ENCODE data around the gene HYPK. TPM values are rescaled to one million over a fixed set of nuclear protein-coding genes. Genes with fewer than 3 reads are reported as not detected.
A peak's percentile ranks its signal among the peaks of the same experiment; 100 is the strongest.

Gene HYPK
- total RNA-seq, 2 experiments from 2014 or later: 14.0 to 16.4 TPM

DNA sequence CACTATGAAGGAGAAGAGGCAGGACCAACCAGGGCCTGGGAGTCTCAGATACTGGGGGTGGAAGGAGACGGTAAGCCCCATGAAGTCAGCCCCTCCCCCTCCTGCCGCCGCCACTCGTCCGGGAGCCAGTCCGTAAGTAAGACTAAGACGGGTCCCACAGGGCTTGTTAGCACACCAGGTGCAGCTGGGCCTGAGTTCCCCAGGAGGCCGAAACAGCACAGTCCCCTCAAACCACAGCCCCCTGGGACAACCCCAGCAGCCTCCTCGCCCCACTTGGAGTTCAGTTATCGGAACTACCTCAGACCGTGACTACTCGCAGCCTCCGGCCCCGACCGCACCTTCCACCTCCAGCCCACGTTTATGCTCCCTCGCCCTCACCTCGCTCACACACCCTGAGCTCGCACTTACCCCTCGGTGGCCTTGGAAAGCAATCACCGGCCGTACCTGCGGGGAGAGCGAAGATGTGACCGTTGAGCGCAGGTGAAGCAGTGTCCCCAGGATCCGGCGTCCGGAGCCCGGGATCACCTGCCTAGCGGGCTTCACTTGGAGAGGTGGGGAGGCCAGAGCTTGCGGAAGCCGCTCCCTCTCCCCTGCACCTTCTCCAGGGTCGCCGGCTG is 24.2 kb upstream of the HYPK start:
- H3K9me3 Mint-ChIP-seq (ENCODE audit: low read depth): no peaks in the 10 kb centered on the region
- POLR2A ChIA-PET: interaction anchor here (0.5 to 1.7 kb wide), 11 partner anchors 15 to 1804 kb away, joined by 3 to 8 read pairs (median 4); partner anchors contain the start of genes EHD4, HYPK, MFAP1 and SERF2
- H3K4me1 Mint-ChIP-seq: peaks cover 19% of the 10 kb centered on the region
- H3K36me3 Mint-ChIP-seq (ENCODE audit: low read depth): peaks cover 19% of the 10 kb centered on the region
- ATAC-seq: peak; percentile 14
- H3K4me3 Mint-ChIP-seq: peak overlapping the region; percentile 78
- no peaks in the 10 kb centered on the region for H3K27me3 Mint-ChIP-seq
- DNase-seq: peak; percentile 58
- H3K27ac Mint-ChIP-seq: peak overlapping the region; percentile 92
- intact Hi-C loops (cut with DNase I, micrococcal nuclease): loop anchor here in 1 of 2 experiments (2.0 to 10.0 kb wide), 2 partner anchors 29 to 261 kb away; partner anchors contain the start of genes MAP1A and PDIA3
- CTCF ChIA-PET: interaction anchor here (0.8 to 1.9 kb wide), 11 partner anchors 10 to 52 kb away, joined by 3 to 11 read pairs (median 6); partner anchors contain the start of genes HYPK, MFAP1, SERF2 and SERINC4

DNA sequence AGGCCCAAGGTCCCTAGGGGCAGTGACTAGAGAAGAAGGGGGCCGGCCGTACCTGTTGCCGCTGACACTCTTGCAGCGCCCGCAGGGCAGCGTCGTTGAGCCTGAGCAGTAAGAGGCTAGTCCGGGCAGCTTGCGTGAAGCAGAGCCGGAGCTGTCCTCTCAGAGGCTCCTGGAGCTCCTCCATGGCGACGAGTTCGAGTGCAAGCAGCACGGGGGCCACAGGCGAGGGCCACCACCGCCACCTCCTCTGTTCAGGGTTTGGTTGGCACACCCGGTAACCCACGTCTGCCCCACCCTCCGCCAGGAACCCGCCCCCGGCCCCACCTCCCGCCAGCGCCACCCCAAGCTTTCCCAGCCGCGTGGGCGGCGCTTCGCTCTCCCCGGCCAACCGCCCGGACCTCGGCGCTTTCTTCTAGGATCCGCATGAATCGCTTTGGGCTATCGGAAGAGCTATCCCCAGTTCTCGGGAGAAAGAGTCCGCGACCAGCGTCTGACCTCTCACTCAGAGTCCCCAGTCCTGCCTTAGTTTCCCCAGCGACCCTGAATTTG is 23.6 kb upstream of the HYPK start, which contains the start of gene ELL3:
ELL3 (minus strand) TSS at position 249 of the 549 bp plus-strand sequence; CDS start at position 184, 65 bp downstream.
- peaks cover 15% of the 10 kb centered on the region for H3K36me3 Mint-ChIP-seq (ENCODE audit: low read depth)
- ATAC-seq: peak; percentile 68
- peaks cover 19% of the 10 kb centered on the region for H3K4me1 Mint-ChIP-seq
- no peaks in the 10 kb centered on the region for H3K27me3 Mint-ChIP-seq
- H3K4me3 Mint-ChIP-seq: peak within 1 kb of the TSS; percentile 78
- CTCF ChIA-PET: interaction anchor here (0.5 to 1.9 kb wide), 16 partner anchors 8 to 204 kb away, joined by 3 to 11 read pairs (median 4); partner anchors contain the start of genes HYPK, MFAP1, SERF2 and SERINC4
- no peaks in the 10 kb centered on the region for H3K9me3 Mint-ChIP-seq (ENCODE audit: low read depth)
- POLR2A ChIA-PET: interaction anchor here (0.5 to 1.7 kb wide), 16 partner anchors 14 to 1804 kb away, joined by 3 to 8 read pairs (median 3); partner anchors contain the start of genes EHD4, HYPK, MFAP1 and SERF2
- H3K27ac Mint-ChIP-seq: peak within 1 kb of the TSS; percentile 92
- intact Hi-C loops (cut with DNase I, micrococcal nuclease): loop anchor here (1.0 to 10.0 kb wide), 9 partner anchors 16 to 591 kb away; partner anchors contain the start of genes PDIA3 (in 2 of the 2), SERF2 (in 2 of the 2), CCNDBP1 (in 1 of the 2) and MAP1A (in 1 of the 2)
- DNase-seq: peak; percentile 89

DNA sequence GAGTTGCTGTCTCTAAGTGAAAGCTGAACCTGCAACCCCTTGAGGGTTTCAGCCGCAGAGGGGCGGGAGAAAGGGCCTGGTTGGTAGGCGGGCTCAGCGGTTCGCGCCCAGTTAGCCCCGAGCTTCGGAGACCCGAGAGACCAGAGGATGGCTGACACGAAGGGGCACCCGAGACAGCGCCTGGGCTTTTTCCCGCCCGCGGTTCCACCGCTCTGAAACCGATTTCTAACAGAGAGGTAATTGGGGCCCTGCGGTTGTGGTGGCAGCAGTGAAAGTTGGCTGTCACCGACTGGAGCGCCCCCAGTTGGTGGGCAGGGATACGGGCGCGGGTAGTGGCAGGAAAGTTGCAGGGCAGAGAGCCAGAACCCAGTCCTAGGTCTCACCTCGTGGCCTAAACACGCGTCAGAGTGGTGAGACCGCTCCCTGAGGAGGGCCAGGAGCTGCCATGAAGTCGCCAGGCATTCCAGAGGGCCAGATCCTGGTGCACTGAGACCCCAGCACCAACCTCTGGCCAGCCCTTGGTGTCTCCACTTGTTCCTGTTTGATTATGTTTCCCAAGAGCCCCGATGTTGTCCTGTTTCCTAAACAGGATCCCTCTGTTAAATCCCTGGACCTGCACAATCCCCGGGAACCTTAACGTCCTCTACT is 23.0 kb upstream of the HYPK start:
- no peaks in the 10 kb centered on the region for H3K27me3 Mint-ChIP-seq
- DNase-seq (peak; percentile 94), ATAC-seq (peak; percentile 84)
- peaks cover 19% of the 10 kb centered on the region for H3K4me1 Mint-ChIP-seq
- CTCF ChIA-PET: interaction anchor here (0.5 to 1.9 kb wide), 16 partner anchors 8 to 203 kb away, joined by 3 to 11 read pairs (median 4); partner anchors contain the start of genes HYPK, MFAP1, SERF2 and SERINC4
- intact Hi-C loops (cut with DNase I, micrococcal nuclease): loop anchor here (1.0 to 10.0 kb wide), 9 partner anchors 15 to 592 kb away; partner anchors contain the start of genes PDIA3 (in 2 of the 2), SERF2 (in 2 of the 2), CCNDBP1 (in 1 of the 2) and MAP1A (in 1 of the 2)
- POLR2A ChIA-PET: interaction anchor here (0.6 to 1.7 kb wide), 12 partner anchors 15 to 133 kb away, joined by 3 to 8 read pairs (median 4); partner anchors contain the start of genes HYPK, MFAP1, SERF2 and SERINC4
- peak overlapping the region; percentile 92 for H3K27ac Mint-ChIP-seq
- no peaks in the 10 kb centered on the region for H3K9me3 Mint-ChIP-seq (ENCODE audit: low read depth)
- H3K4me3 Mint-ChIP-seq: peak overlapping the region; percentile 78
- H3K36me3 Mint-ChIP-seq (ENCODE audit: low read depth): peaks cover 9% of the 10 kb centered on the region

DNA sequence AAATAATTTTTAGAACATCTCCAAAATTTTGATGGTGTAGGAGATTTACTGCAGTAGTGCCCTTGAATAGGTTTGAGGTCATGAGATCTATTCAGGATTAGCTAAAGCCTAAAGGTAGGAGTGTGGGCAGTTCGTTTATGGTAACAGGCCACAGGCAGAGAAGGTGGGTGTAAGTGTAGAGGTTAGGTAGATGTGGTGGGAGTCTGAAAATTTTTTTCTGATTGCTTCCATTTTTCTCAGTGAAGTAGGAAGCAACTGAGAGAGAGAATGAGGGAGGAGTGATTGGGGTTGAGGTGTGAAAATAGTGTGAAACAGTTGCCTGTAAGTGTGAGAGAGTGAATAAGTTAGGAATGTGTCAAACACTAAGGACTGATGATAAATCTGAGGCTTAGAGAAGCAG is 21.4 kb upstream of the HYPK start:
- no peak for ATAC-seq
- intact Hi-C loops (cut with DNase I, micrococcal nuclease): loop anchor here in 1 of 2 experiments (10.0 kb wide), 1 partner anchor 264 kb away; the partner anchor contains the start of gene MAP1A
- H3K27ac Mint-ChIP-seq: peak overlapping the region; percentile 8

DNA sequence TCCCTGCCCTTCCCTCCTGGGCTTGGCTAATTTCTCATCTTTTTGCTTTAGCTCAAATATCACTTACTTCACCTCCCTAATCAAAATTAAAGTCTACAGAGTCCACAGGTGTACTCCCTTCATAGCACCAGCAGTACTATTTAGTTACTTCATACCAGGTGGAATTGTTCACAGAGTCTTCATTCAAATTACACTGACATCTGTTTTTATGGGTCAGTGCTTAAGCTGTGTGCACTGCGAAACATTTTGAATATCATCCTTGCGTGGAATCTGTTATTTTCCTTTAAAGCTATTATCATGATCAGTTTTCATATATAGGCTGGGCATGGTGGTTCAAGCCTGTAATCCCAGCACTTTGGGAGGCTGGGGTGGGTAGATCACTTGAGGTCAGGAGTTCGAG is 11.0 kb upstream of the HYPK start:
- H3K9me3 Mint-ChIP-seq (ENCODE audit: low read depth): no peaks in the 10 kb centered on the region
- POLR2A ChIA-PET: interaction anchor here (0.7 kb wide), 1 partner anchor 496 kb away, joined by 3 read pairs; no protein-coding TSS in a partner anchor
- H3K4me1 Mint-ChIP-seq: peaks cover 19% of the 10 kb centered on the region
- no peaks in the 10 kb centered on the region for H3K27me3 Mint-ChIP-seq
- no peak overlapping the region for H3K27ac Mint-ChIP-seq
- intact Hi-C loops (cut with DNase I, micrococcal nuclease): no loop called here
- ATAC-seq: no peak
- H3K36me3 Mint-ChIP-seq (ENCODE audit: low read depth): peaks cover 22% of the 10 kb centered on the region
- no peak for DNase-seq
- CTCF ChIA-PET: interaction anchor here (0.6 to 2.2 kb wide), 5 partner anchors 11 to 373 kb away, joined by 3 to 11 read pairs (median 5); partner anchors contain the start of gene ELL3
- no peak overlapping the region for H3K4me3 Mint-ChIP-seq

More for the DNA sequence above, 21.4 kb upstream of the HYPK start:
- Mint-ChIP-seq H3K4me3 (no peak overlapping the region), H3K36me3 (ENCODE audit: low read depth) (no peaks in the 10 kb centered on the region), H3K9me3 (ENCODE audit: low read depth) (no peaks in the 10 kb centered on the region), H3K27me3 (no peaks in the 10 kb centered on the region), H3K4me1 (peaks cover 19% of the 10 kb centered on the region)
- ChIA-PET CTCF (interaction anchor here (1.3 to 1.5 kb wide), 3 partner anchors 9 to 14 kb away, joined by 3 to 7 read pairs (median 5); partner anchors contain the start of gene SERF2), POLR2A (no interaction called here)
- no peak for DNase-seq

DNA sequence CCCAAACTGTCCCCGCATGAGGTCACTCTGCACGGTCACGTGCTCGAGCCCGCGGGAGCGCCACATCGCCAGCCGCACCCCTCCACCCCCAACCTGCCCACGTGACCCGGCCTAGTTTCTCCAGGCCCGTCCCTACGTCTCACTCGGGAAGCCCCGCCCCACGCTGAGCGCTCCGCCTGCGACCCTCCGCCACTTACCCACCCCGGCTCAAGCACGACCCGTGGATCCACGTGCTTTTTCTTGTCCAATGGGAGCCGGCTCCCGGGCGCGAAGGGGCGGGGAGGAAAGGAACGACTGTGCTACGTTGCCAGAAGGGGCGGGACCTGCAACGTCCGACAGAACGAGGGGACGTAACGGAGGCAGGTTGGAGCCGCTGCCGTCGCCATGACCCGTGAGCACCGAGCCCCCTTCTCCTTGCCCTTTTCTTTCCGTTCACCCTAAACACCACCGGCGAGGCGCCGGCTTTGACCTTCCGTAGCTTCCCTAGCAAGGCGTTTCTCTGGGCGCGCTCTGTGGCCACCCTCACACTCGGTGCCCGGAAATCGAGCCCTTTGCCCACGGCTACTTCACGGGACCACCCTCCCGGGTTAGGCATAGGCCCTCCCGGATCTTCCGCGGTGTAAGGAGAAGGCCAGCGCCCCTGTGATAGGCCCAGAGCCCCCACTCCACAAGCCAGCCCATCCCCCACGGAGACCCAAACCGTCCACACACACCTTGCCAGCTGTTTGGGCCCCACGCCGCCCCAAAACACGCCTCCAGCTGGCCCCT is 8.2 kb upstream of the HYPK start, which contains the start of gene SERF2:
SERF2 (plus strand) TSS at position 328 of the 768 bp plus-strand sequence; CDS start at position 385, 57 bp downstream.
- POLR2A ChIA-PET: interaction anchor here (1.4 to 1.8 kb wide), 2 partner anchors 8 to 15 kb away, joined by 3 to 8 read pairs; partner anchors contain the start of genes ELL3 and HYPK
- H3K36me3 Mint-ChIP-seq (ENCODE audit: low read depth): peaks cover 46% of the 10 kb centered on the region
- H3K4me1 Mint-ChIP-seq: peaks cover 35% of the 10 kb centered on the region
- ATAC-seq (peak; percentile 98), DNase-seq (peak; percentile 100)
- H3K9me3 Mint-ChIP-seq (ENCODE audit: low read depth): no peaks in the 10 kb centered on the region
- CTCF ChIA-PET: interaction anchor here (1.3 to 2.8 kb wide), 4 partner anchors 14 to 32 kb away, joined by 4 to 10 read pairs (median 4); partner anchors contain the start of genes ELL3 and MFAP1
- intact Hi-C loops (cut with DNase I, micrococcal nuclease): loop anchor here (1.0 to 5.0 kb wide), 10 partner anchors 8 to 635 kb away; partner anchors contain the start of genes HYPK (in 2 of the 2), MFAP1 (in 2 of the 2), PDIA3 (in 2 of the 2) and SERINC4 (in 2 of the 2)
- no peaks in the 10 kb centered on the region for H3K27me3 Mint-ChIP-seq
- H3K27ac Mint-ChIP-seq: peak within 1 kb of the TSS; percentile 97
- H3K4me3 Mint-ChIP-seq: peak within 1 kb of the TSS; percentile 97

DNA sequence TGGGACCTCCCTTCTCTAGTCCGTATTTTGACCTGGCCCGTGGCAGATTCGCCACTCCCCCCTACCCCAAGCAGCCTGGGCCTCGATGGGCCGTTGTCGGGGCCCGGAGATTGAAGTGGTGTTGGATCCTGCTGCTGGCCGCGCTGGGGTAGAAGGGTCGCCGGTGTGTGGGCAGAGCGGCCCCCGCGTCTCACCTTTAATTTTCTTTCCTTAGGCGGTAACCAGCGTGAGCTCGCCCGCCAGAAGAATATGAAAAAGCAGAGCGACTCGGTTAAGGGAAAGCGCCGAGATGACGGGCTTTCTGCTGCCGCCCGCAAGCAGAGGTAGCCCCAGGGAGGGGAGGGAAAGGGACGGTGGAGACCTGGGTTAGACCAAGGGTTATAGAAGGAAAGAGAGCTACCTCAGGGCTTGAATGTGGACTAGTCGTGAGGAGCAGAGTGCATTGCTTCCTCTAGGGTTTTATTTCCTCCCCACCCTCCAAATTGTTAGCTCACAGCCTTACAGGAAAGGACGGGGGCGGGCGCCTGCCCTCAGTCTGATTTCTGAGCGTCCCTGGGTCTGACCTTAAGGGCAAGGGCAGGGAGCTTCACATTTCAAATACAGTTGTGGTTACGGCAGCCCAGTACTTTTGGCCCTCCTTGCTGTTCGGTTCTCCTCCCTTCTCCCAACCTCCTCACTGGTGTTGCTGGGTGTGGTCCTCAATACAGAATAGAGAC is 7.5 kb upstream of the HYPK start:
- Mint-ChIP-seq H3K27me3 (no peaks in the 10 kb centered on the region), H3K4me3 (peak overlapping the region; percentile 97), H3K9me3 (ENCODE audit: low read depth) (no peaks in the 10 kb centered on the region), H3K27ac (peak overlapping the region; percentile 97), H3K36me3 (ENCODE audit: low read depth) (peaks cover 49% of the 10 kb centered on the region), H3K4me1 (peaks cover 37% of the 10 kb centered on the region)
- ChIA-PET POLR2A (interaction anchor here (0.6 to 1.8 kb wide), 3 partner anchors 11 to 32 kb away, joined by 3 to 8 read pairs (median 3); partner anchors contain the start of genes ELL3 and MFAP1), CTCF (interaction anchor here (0.6 to 1.5 kb wide), 5 partner anchors 15 to 32 kb away, joined by 3 to 5 read pairs (median 4); partner anchors contain the start of gene MFAP1)
- intact Hi-C loops (cut with DNase I, micrococcal nuclease): loop anchor here (1.0 to 5.0 kb wide), 10 partner anchors 7 to 634 kb away; partner anchors contain the start of genes HYPK (in 2 of the 2), MFAP1 (in 2 of the 2), PDIA3 (in 2 of the 2) and SERINC4 (in 2 of the 2)
- no peak for ATAC-seq
- peak; percentile 62 for DNase-seq

DNA sequence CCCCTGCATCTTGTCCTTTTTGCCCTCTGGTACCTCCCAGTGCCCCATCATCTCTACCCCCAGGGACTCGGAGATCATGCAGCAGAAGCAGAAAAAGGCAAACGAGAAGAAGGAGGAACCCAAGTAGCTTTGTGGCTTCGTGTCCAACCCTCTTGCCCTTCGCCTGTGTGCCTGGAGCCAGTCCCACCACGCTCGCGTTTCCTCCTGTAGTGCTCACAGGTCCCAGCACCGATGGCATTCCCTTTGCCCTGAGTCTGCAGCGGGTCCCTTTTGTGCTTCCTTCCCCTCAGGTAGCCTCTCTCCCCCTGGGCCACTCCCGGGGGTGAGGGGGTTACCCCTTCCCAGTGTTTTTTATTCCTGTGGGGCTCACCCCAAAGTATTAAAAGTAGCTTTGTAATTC is 6.8 kb upstream of the HYPK start:
- Mint-ChIP-seq H3K4me1 (peaks cover 43% of the 10 kb centered on the region), H3K9me3 (ENCODE audit: low read depth) (no peaks in the 10 kb centered on the region), H3K27ac (peak overlapping the region; percentile 97), H3K36me3 (ENCODE audit: low read depth) (peaks cover 55% of the 10 kb centered on the region), H3K27me3 (no peaks in the 10 kb centered on the region), H3K4me3 (peak overlapping the region; percentile 97)
- intact Hi-C loops (cut with DNase I, micrococcal nuclease): loop anchor here in 1 of 2 experiments (5.0 kb wide), 1 partner anchor 46 kb away; the partner anchor contains the start of gene PDIA3
- DNase-seq (no peak), ATAC-seq (no peak)
- POLR2A ChIA-PET: interaction anchor here (0.8 to 1.8 kb wide), 2 partner anchors 17 to 31 kb away, joined by 3 to 8 read pairs; partner anchors contain the start of genes ELL3 and MFAP1
- CTCF ChIA-PET: interaction anchor here (0.6 to 1.5 kb wide), 5 partner anchors 15 to 31 kb away, joined by 3 to 5 read pairs (median 4); partner anchors contain the start of gene MFAP1
